NCI-H1694 treated with DMSO at 0.1 percent for 48 hours (cell line): Measurements from ENCODE around the gene EOMES.
A peak's percentile ranks its signal among the peaks of the same experiment; 100 is the strongest.

Experiments used
- DNase-seq: peaks from one replicate; lab custom pipeline; 2025; lab: John Stamatoyannopoulos, UW

The EOMES gene

DNA sequence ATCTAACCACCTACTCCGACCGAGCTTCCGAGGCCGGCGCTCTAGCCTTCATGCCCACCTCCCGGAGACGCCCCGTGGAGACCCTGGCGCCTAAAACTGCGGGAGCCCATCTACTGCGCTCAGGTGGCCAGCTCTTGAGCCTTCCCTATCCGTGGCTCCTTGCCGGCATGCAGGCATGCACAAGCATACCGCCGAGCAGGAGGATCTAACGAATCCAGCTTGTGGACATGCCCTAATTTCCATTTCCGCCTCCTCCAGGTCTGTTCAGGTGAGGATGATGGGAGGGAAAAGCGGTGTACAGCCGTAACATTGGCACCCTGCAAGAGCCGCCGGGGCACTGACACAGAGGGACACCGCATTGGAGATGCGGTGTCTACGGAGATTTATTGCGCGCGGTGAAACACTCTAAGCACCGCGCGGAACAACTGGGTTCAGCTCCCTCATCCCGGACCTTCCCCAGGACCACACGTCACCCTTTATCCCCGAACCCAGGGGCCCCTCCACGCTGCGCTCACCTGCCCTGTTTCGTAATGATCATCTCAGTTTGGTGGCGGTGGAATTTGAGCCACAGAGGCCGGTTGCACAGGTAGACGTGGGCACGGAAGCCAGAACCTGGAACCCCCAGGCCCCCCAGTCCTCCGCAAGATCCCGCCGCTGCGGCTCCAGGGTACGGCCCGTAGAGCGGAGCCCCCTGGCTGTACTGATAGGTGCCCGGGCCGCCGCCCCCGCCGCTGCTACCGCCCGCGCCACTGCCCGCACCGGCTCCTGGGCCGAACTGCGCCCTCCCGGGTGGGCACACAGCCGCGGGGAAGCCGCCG lies 1.0 kb downstream of the EOMES start:
- DNase-seq: no peak

GRCh38 chr3:27719314-27720003 lies 2.7 kb downstream of the EOMES start:
- no peak for DNase-seq

DNA sequence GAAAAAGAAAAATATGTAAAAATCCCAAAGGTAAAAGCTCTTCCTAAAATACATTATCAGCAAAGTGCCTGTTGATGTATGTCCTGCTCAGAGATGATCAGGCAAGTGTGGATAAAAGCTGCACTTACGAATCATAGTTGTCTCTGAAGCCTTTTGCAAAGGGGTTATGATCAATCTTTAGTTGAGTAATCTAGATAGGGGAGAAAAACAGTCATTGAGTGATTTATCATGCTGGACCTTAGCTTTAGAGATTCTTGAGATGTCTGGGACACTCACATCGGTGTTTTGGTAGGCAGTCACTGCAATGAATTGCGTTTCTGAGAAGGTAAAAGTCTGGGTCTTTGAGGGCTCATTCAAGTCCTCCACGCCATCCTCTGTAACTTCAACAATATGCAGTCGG lies 3.7 kb downstream of the EOMES start:
- DNase-seq: no peak

DNA sequence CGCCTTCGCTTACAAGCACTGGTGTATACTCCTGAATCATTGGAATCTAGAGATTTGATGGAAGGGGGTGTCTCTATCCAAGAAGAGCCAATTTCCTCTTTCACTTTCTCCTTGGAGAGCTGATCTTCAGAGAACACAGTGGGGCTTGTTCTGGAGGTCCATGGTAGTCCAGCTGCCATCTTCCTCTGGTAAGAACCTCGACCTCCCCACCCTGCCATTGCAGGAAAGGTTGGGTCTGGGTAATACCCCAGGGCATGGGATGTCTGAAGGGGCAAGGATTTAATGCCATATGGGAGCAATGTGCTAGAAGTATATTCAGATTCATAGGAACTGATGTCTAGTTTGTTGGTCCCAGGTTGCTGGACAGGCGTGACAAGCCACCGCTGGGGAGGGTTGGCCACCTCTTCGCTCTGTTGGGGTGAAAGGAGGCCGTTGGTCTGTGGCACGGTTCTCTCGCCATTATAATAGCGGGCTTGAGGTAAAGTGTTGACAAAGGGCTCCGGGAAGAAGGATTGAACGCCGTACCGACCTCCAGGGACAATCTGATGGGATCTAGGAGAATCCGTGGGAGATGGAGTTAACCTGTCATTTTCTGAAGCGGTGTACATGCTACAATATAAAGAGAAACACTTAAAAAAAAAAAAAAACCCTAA lies 4.8 kb downstream of the EOMES start:
- no peak for DNase-seq

- DNase-seq: no peak
These were observed 5.8 kb downstream of the EOMES start for GRCh38 chr3:27716309-27716708.

GRCh38 chr3:27715863-27716262 lies 6.3 kb downstream of the EOMES start:
- DNase-seq: no peak

DNA sequence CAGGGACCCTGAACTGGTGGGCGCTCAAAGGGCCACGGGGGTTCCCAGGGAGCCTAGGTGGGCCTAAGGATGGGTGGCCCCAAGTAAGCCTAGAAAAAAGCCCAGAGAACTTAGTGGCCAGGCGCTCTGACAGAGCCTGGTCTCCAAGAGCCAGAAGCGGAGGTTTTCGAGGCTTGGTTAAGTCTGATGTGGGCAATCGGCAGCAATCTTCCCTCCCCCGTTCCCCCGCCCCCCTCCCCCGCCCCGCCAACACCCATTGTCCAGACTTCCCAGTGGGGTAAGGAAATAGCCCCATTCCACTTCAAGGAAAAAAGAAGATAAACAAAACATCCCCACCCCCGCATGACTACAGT lies 6.7 kb downstream of the EOMES start:
- no peak for DNase-seq

DNA sequence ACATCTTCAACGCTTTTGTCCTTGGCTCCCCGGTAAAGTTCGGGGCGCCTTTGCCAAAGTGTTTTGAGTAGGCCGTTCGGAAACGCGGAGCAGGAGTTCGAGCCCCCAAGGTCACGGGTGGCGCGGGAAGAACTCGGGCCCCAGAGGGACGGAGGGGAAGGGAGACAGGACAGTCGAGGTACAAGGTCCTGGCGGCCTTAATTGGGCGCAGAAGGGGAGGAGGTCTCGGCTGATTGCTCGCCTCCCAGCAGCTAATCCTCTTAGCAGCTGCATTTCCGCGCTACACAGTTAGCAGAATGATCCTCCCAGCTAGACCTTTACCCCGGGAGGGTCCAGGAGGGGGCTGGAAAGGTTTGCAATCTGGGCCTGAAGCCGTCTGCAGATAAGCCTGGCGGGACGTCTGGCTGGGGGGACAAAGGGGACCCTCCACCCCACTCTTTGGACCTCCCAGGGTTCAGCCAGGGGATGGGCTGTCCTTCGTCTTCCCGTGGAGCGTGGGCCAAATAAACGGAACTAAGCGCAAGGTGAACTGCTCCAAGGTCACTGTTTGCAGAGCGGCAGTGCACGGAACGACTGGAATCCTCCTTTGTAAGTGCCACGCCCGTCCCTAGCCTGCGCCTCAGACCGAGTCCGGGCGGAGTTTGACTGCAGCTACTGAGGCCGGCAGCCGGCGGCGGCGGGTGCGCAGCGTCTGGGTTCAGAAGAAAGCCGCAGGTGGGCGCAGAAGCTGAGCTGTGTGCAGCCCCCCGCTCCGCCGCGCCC lies 7.2 kb downstream of the EOMES start:
- no peak for DNase-seq

- DNase-seq: no peak
These were observed 8.0 kb downstream of the EOMES start for GRCh38 chr3:27714146-27714526.

GRCh38 chr3:27713435-27714145 lies 8.5 kb downstream of the EOMES start:
- no peak for DNase-seq

DNA sequence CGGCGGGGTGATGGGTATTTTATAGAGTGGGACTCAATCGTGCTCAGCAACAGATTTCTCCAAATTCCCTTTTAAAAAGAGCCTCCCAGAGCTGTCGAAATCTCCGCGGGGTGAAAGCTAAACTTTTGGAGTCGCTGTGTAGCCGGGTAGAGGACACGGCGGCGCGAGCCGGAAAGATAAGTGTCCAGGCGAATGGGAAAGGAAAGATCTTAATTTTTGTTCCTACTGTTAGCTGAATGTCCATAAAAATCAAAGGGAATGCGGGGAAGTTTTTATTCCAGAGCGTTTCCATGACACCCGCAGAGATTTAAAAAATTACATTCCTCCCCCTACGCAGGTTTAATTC lies 9.1 kb downstream of the EOMES start:
- DNase-seq: no peak

DNA sequence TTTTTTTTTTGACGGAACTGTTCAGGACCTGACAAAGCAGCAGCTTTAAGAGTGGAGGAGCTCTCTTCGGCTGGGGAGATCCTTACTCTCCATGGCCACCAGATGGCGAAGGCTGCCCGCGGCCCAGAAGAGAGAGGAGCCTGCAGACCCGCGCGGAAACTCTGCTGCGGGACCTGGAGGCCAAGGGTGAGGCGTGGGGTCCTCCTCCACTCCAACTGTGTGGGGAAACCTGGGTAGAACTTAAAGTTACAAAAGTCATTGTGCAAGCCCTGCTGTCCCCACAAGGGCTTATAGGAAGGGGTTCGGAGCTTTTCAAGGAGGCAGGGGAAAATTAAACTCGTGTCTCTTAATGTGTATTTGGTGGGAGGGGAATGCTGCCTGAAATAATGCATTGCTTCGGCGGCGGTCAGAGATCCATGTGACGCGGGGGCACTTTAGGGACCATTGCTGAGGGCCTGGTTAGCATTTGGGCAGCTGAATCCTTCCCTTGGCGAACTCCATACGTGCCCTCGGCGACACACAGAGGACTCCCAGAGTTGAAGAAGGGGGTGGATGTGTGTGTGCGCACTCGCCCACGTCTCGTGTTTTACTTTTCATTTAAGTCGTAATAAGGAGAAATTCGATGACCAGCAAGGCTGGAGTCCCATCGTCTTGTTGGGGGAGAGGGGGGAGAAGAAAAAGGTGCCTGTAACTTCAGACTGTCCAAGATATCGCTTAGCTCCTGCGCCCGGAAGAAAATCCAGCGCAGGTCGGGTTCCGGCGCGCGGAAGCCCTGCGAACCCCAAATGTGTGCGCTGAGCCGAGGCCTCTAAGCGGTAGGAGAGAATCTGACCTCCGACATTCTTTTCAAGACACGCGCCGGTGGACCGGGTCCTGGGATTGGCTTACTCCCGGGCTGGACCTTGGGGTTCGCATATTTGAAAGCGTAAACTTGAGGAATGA lies 9.7 kb downstream of the EOMES start:
- DNase-seq: peak; percentile 4

DNA sequence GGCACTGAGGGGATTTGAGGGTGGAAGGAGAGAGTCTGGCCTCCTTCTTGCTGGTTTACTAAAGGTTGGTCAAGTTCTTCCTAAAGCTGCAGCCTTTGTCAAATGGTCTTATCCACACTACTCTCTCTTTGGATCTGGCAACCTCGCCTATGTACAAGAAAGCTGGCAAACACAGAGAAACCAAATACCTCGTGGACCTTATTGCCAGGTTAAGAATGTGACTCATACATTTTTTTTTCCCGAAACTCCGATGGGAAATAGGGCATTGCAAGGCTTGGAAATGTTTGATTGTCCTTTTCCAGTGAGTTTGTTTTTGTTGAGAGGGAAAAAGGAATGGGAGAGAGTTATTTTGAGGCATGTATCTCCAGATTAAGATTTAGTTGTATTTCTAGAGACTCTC lies 13.9 kb downstream of the EOMES start:
- no peak for DNase-seq

- DNase-seq: no peak
These were observed 23.1 kb downstream of the EOMES start for GRCh38 chr3:27699067-27699466.

DNA sequence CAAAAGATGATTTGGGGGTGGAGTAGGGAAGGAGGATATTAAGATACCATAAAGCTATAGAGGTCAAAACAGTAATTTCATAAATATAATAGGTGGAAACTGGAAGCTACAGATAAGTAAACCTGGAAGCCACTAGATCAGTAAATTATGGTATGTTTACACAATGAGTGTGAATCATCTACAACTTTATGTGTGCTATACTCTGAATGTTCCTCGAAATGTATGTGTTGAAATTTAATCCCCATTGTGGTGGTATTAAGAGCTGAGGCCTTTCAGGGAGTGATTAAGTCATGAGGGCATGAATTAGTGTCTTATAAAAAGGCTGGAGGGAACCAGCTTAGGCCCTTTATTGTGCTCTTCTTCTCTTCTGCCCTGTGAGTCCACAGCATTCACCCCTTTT lies 25.2 kb downstream of the EOMES start:
- DNase-seq: no peak

DNA sequence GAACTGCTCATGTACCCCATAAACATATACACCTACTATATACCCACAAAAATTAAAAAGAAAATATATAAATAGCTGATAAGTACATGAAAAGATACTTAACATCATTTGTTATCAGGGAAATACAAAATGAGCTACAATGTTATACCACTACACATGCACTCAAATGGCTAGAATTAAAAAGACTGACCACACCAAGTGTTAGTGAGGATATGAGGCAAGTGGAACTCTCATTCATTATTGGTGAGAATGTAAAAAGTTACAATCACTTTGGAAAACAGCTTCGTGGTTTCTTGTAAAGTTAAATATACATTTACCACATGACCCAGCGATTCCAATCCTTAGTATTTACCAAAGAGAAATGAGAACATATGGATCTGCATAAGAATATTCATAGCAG lies 26.5 kb downstream of the EOMES start:
- no peak for DNase-seq

DNA sequence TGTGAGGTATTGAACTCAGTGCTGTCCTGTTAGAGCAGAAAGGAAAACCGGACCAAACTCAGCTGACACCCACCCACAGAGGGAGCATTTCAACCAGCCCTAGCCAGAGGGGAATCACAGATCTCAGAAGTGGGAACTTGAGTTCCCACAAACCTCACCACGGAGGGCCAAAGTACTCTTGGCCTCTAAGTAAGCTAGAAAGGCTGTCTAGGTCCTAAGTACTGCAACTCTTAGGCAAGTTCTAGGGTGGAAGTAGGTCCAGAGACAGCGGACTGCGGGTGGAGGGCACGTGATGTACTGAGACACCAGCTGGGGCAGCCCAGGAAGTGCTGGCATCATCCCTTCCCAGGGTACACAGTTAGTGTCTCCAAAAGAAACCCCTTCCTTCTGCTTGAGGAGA lies 34.1 kb downstream of the EOMES start:
- no peak for DNase-seq

DNA sequence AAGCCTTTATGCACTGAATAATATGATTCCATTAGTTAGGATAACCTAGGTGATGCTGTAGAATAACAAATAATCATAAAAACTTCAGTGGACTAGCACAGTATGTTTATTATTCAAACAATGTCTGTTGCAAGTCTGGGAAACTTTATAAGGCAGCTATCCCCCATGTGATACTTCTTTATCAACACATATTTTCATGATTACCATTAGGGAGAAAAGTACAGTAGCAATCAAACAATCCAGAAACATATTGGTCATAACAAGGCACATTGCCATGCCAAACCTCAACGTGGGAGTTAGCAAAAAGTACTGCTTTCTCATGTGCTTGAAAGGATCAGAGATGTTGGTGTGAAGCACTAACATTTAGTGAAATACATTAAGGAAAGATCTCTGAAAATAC lies 35.5 kb downstream of the EOMES start:
- no peak for DNase-seq

- DNase-seq: no peak
These were observed 36.6 kb downstream of the EOMES start for GRCh38 chr3:27685474-27685873.

DNA sequence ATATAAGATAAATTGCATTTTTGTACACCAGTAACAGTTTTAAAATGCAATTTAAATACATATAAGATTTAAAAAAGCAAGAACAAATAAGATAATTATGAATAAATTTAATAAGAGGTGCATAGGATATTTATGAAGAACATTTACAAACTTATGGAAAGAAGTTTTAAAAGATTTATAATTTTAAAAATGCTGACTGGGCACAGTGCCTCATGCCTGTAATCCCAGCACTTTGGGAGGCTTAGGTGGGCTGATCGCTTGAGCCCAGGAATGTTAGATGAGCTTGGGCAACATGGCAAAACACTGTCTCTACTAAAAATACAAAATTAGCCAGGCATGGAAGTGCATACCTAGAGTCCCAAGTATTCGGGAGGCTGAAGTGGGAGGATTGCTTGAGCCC lies 37.8 kb downstream of the EOMES start:
- no peak for DNase-seq

- peak; percentile 7 for DNase-seq
These were observed 40.8 kb downstream of the EOMES start for GRCh38 chr3:27681249-27681748.
